NCI-H82 (cell line): Measurements from ENCODE around the gene TNFSF15.

Source experiments
- DNase-seq: peaks from one replicate; lab custom pipeline; 2025; lab: John Stamatoyannopoulos, UW

Gene TNFSF15

GRCh38 chr9:114825126-114825795 is 19.4 kb upstream of the TNFSF15 start:
- peak; percentile 13 for DNase-seq

GRCh38 chr9:114824110-114824509 is 18.3 kb upstream of the TNFSF15 start:
- no peak for DNase-seq

GRCh38 chr9:114823441-114823840 is 17.6 kb upstream of the TNFSF15 start:
- DNase-seq, result no peak

GRCh38 chr9:114822708-114823107 is 16.9 kb upstream of the TNFSF15 start:
- DNase-seq, result no peak

GRCh38 chr9:114820776-114821501 is 15.1 kb upstream of the TNFSF15 start:
- DNase-seq, result no peak

GRCh38 chr9:114818178-114818577 is 12.3 kb upstream of the TNFSF15 start:
- no peak for DNase-seq

- DNase-seq, result no peak
Observed at GRCh38 chr9:114813717-114814418, 8.0 kb upstream of the TNFSF15 start.

- no peak for DNase-seq
Observed at GRCh38 chr9:114811966-114812636, 6.3 kb upstream of the TNFSF15 start.

GRCh38 chr9:114811301-114811700 is 5.5 kb upstream of the TNFSF15 start:
- no peak for DNase-seq

GRCh38 chr9:114810614-114811013 is 4.8 kb upstream of the TNFSF15 start:
- no peak for DNase-seq

- no peak for DNase-seq
Observed at GRCh38 chr9:114806526-114806900, 674 bp upstream of the TNFSF15 start.

GRCh38 chr9:114804505-114804904 is 1.3 kb downstream of the TNFSF15 start:
- DNase-seq, result no peak

GRCh38 chr9:114803479-114804265 is 2.2 kb downstream of the TNFSF15 start:
- no peak for DNase-seq

GRCh38 chr9:114799925-114800324 is 5.9 kb downstream of the TNFSF15 start:
- peak; percentile 27 for DNase-seq

GRCh38 chr9:114799441-114799840 is 6.4 kb downstream of the TNFSF15 start:
- DNase-seq, result no peak

GRCh38 chr9:114798780-114799427 is 6.9 kb downstream of the TNFSF15 start:
- DNase-seq, result no peak

- DNase-seq, result no peak
Observed at GRCh38 chr9:114798101-114798500, 7.7 kb downstream of the TNFSF15 start.

- no peak for DNase-seq
Observed at GRCh38 chr9:114792396-114792795, 13.4 kb downstream of the TNFSF15 start.

GRCh38 chr9:114791736-114792135 is 14.1 kb downstream of the TNFSF15 start:
- DNase-seq, result no peak

GRCh38 chr9:114791312-114791711 is 14.5 kb downstream of the TNFSF15 start:
- DNase-seq, result no peak

- DNase-seq, result no peak
Observed at GRCh38 chr9:114790521-114790920, 15.3 kb downstream of the TNFSF15 start.
